ENCODE results near the gene ABCA6.

ABCA6 gene

DNA sequence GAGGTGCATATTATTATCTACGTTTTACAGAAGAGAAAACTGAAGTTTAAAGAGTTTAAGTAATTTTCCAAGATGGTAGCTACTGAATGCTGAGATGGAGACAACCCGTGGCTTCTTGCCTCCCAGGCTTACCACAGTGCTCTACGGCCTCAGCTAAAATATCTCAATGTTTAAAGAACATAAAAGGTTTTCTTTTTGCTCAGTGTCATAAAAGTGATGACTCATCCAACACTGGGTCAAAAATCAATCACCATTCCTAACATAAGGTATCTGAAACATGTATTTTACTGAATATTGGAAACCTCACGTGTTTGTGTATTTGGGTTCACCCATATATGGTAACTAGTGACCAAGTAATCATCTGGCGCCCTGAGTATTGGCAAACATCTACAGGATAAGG, 99.4 kb downstream of the ABCA6 start:
- no peaks in the 10 kb centered on the region for H3K9me2 ChIP-seq (ENCODE audit: low read depth, low read length)
- no peaks in the 10 kb centered on the region for H3K9me3 ChIP-seq (ENCODE audit: low read length)
- H3K4me1 ChIP-seq (ENCODE audit: insufficient read depth, low read length, severe bottlenecking) = no peaks in the 10 kb centered on the region
- no peaks in the 10 kb centered on the region for H4K20me1 ChIP-seq (ENCODE audit: insufficient read depth, low read length)
- no peaks in the 10 kb centered on the region for H3K27me3 ChIP-seq (ENCODE audit: insufficient read depth, low read length)
- no peaks in the 10 kb centered on the region for H3F3A ChIP-seq (ENCODE audit: insufficient read depth, low read length)
- TF ChIP-seq, protein P1, sequence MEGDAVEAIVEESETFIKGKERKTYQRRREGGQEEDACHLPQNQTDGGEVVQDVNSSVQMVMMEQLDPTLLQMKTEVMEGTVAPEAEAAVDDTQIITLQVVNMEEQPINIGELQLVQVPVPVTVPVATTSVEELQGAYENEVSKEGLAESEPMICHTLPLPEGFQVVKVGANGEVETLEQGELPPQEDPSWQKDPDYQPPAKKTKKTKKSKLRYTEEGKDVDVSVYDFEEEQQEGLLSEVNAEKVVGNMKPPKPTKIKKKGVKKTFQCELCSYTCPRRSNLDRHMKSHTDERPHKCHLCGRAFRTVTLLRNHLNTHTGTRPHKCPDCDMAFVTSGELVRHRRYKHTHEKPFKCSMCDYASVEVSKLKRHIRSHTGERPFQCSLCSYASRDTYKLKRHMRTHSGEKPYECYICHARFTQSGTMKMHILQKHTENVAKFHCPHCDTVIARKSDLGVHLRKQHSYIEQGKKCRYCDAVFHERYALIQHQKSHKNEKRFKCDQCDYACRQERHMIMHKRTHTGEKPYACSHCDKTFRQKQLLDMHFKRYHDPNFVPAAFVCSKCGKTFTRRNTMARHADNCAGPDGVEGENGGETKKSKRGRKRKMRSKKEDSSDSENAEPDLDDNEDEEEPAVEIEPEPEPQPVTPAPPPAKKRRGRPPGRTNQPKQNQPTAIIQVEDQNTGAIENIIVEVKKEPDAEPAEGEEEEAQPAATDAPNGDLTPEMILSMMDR (IDR thresholded peaks at IDR 0.05; ENCODE audit: low read length) = no peak
- no peak for TF ChIP-seq EZH2 (IDR thresholded peaks at IDR 0.05; ENCODE audit: borderline replicate concordance, low read length)
- no peak overlapping the region for H3K9ac ChIP-seq (ENCODE audit: low read length)
- no peak overlapping the region for H3K4me3 ChIP-seq (ENCODE audit: low read depth, low read length, poor library complexity, severe bottlenecking)
- no peak overlapping the region for H2AFZ ChIP-seq (ENCODE audit: low read length)
- no peak overlapping the region for H3K4me2 ChIP-seq (ENCODE audit: low read length)
- no peaks in the 10 kb centered on the region for H3K36me3 ChIP-seq (ENCODE audit: insufficient read depth, low read length)
- H3K27ac ChIP-seq (ENCODE audit: low read depth, low read length, poor library complexity, severe bottlenecking) = no peak overlapping the region
- no peaks in the 10 kb centered on the region for H3K79me2 ChIP-seq (ENCODE audit: insufficient read depth, low read length)

DNA sequence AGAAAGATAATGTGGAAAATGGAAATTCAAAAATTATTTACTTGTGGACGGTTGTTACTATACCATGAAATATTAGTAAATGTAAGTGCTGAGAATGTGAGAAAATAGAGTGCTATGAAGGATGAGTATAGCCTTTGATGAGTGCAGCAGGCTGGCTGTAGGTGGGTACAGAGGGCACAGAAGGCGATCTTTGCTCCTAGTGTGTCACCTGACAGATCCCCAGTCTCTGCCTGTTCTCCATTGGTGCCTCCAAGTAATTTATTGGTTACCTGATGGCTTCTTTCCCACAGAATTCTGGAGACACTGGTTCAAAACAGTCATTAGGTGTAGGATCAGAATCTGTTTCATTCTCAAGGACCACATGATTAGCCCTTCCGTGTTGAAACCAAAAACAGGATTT, 109.9 kb downstream of the ABCA6 start:
- Histone ChIP-seq H3K9me2 (ENCODE audit: low read depth, low read length) (no peaks in the 10 kb centered on the region), H4K20me1 (ENCODE audit: insufficient read depth, low read length) (no peaks in the 10 kb centered on the region)

DNA sequence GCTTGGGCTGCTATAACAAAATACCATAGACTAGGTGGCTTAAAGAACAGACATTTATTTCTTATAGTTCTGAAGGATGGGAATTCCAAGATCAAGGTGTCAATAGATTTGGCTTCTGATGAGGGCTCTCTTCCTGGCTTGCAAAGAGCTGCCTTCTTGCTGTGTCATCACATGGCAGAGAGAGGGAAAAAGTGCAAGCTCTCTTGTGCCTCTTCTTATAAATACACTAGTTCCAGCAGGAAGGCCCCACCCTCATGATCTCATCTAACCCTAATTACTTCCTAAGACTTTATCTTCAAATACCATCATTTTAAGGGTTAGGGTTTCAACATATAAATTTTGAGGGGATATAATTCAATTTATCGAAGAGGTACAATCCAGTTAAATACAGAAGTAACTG, 111.5 kb downstream of the ABCA6 start:
- Histone ChIP-seq H4K20me1 (ENCODE audit: insufficient read depth, low read length) (no peaks in the 10 kb centered on the region), H3K27me3 (ENCODE audit: insufficient read depth, low read length) (no peaks in the 10 kb centered on the region), H3K4me3 (ENCODE audit: low read depth, low read length, poor library complexity, severe bottlenecking) (no peak overlapping the region), H3K4me1 (ENCODE audit: insufficient read depth, low read length, severe bottlenecking) (no peaks in the 10 kb centered on the region), H3K4me2 (ENCODE audit: low read length) (no peak overlapping the region), H3K9ac (ENCODE audit: low read length) (no peak overlapping the region), H3K36me3 (ENCODE audit: insufficient read depth, low read length) (no peaks in the 10 kb centered on the region), H3K79me2 (ENCODE audit: insufficient read depth, low read length) (no peaks in the 10 kb centered on the region), H3K27ac (ENCODE audit: low read depth, low read length, poor library complexity, severe bottlenecking) (no peak overlapping the region), H3F3A (ENCODE audit: insufficient read depth, low read length) (no peaks in the 10 kb centered on the region), H2AFZ (ENCODE audit: low read length) (no peak overlapping the region), H3K9me2 (ENCODE audit: low read depth, low read length) (no peaks in the 10 kb centered on the region), H3K9me3 (ENCODE audit: low read length) (no peaks in the 10 kb centered on the region)
- no peak for TF ChIP-seq EZH2 (IDR thresholded peaks at IDR 0.05; ENCODE audit: borderline replicate concordance, low read length)
- TF ChIP-seq, protein P1 (IDR thresholded peaks at IDR 0.05; ENCODE audit: low read length) = no peak

More for the DNA sequence above, 109.9 kb downstream of the ABCA6 start:
- Histone ChIP-seq H3K4me3 (ENCODE audit: low read depth, low read length, poor library complexity, severe bottlenecking) (no peak overlapping the region), H3K36me3 (ENCODE audit: insufficient read depth, low read length) (no peaks in the 10 kb centered on the region), H3F3A (ENCODE audit: insufficient read depth, low read length) (no peaks in the 10 kb centered on the region), H3K9ac (ENCODE audit: low read length) (no peak overlapping the region), H3K79me2 (ENCODE audit: insufficient read depth, low read length) (no peaks in the 10 kb centered on the region), H2AFZ (ENCODE audit: low read length) (no peak overlapping the region), H3K27me3 (ENCODE audit: insufficient read depth, low read length) (no peaks in the 10 kb centered on the region), H3K9me3 (ENCODE audit: low read length) (no peaks in the 10 kb centered on the region), H3K4me1 (ENCODE audit: insufficient read depth, low read length, severe bottlenecking) (no peaks in the 10 kb centered on the region), H3K4me2 (ENCODE audit: low read length) (no peak overlapping the region), H3K27ac (ENCODE audit: low read depth, low read length, poor library complexity, severe bottlenecking) (no peak overlapping the region)
- no peak for TF ChIP-seq EZH2 (IDR thresholded peaks at IDR 0.05; ENCODE audit: borderline replicate concordance, low read length)
- TF ChIP-seq, protein P1 (IDR thresholded peaks at IDR 0.05; ENCODE audit: low read length) = no peak
